Caki2 (cell line): Measurements from ENCODE around the gene E2F6. TPM values are rescaled to one million over a fixed set of nuclear protein-coding genes. Genes with fewer than 3 reads are reported as not detected.

Experiments
- DNase-seq: peaks from one replicate; pipeline ENCODE4 v3.0.0-alpha.2; 2015; ENCODE audit warnings: low read depth
- in situ Hi-C: cut with HindIII; loops from 2 replicates; pipeline ENCODE4 v1.10.0; 2016; ENCODE audit warnings: low sequenced_read_pairs, low pct_unique_long_range_greater_than_20kb, mixed read lengths
- total RNA-seq: library from RNA; depleted of rRNA; stranded (reverse); fragments of >200 nt; shearing (Covaris generic); gene quantifications from 2 replicates; pipeline ENCODE4 v1.2.3, GENCODE V29; 2014; ENCODE audit warnings: low replicate concordance

The E2F6 gene
- total RNA-seq, 1 experiment from 2014 or later = 40.2 TPM

DNA sequence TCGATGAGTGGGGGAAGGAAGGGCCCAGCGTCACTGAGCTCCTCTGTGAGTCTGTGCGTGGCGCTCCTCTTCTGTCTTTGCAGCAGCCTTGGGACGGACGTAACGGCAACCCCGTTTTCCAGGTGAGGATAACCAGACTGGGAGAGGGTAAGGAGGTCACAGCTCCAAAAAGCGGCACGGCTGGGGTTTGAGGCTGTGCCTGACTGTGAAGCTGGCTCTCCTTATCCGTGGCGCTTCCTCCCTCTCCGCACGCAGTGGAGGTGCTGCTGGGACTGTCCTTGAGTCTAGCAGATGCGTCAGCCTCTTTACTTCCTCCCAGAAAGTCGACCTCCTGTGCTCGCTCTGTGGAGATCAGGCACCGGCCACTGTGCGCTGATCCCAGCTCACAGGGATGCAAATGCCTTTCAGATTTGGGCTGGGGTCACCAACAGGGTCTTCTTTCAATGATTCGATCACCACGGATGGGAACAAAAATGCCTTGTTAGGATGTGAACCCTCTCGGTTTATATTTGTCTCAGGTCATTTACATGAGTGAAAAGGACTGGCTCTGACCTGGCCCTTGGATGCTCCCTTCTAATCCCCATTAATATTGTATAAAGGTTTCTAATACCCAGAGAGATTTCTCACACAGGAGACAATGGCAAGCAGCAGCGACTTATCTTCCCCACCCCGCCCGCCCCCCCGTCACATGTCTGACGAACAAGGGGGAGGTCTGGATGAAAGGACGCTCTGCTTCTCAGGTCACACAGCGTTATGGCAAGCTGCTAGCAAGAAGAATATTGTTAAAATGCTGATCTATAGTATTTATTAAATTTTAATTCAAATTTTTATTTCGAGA, 30.1 kb upstream of the E2F6 start:
- in situ Hi-C loops = no loop called here

DNA sequence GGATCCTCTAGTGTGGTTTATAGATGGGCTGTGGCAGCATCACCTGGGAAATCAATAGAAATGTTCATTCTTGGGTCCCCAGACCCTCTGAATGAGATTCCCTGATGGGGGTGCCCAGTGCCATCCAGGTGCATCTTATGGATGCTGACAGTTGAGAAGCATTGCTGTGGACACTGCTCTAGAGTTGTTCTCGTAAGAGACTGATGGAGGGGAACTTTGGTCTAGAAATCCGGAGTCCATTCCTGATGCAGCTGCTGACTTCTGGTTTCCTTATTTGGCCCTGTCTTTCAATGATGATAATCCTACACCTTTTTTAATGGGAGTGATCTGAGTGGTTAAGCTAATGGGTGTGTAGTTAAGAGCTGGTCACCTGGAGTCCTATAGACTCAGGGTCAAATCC, 28.3 kb upstream of the E2F6 start:
- no peak for DNase-seq
- in situ Hi-C loops = no loop called here

More for the DNA sequence above, 30.1 kb upstream of the E2F6 start:
- DNase-seq = no peak

DNA sequence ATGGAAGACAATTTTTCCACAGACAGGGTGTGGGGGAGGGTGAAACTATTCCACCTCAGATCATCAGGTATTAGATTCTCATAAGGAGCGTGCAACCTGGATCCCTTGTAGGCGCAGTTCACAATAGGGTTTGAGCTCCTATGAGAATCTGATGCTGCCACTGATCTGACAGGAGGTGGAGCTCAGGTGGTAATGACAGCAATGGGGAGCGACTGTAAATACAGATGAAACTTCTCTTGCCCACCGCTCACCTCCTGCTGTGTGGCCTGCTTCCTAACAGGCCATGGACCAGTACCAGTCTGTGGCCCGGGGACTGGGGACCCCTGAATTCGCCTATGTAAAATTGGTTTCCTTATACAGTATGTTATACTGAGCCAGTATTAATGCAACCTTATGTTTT, 27.3 kb upstream of the E2F6 start:
- in situ Hi-C loops = no loop called here

DNA sequence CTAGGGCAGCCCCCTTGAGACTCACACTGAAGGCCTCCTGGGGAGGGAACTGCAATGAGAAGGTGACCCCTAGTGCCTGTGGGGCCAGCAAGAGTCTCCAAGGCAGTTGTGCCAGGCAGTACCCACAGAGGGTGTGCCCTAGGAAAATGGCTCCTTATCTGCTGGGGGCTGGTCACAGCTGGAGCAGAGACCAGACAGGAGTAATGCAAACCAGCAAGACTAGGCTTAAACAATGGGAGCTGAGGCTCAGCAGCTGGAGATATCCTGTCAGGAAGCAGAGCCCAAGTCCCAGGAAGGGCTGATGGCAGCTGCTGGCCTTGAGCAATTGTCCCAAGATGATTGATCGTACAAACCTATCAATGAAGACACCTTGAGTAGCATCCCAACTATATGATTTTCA, 26.8 kb upstream of the E2F6 start:
- in situ Hi-C loops = no loop called here
- DNase-seq = no peak

More for the DNA sequence above, 27.3 kb upstream of the E2F6 start:
- no peak for DNase-seq

DNA sequence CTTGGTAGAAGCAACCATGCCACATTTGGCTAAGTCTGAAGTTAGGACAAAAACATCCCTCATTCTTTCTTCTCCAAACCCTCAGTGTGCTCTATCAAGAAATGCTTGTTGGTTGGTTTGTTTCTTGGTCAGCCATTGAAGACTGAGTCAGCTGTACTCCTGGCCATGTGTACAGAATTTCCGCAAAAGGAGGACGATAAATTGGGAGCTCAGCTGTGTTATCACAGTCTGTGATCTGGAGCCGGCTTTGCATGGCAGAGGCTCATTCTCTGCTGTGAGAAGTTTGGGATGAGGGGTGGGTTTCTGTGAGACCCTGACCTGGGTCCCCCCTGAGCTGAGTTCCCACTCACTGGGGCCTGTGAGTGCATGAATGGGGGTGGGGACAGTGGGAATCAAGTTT, 26.3 kb upstream of the E2F6 start:
- no peak for DNase-seq
- in situ Hi-C loops = no loop called here

DNA sequence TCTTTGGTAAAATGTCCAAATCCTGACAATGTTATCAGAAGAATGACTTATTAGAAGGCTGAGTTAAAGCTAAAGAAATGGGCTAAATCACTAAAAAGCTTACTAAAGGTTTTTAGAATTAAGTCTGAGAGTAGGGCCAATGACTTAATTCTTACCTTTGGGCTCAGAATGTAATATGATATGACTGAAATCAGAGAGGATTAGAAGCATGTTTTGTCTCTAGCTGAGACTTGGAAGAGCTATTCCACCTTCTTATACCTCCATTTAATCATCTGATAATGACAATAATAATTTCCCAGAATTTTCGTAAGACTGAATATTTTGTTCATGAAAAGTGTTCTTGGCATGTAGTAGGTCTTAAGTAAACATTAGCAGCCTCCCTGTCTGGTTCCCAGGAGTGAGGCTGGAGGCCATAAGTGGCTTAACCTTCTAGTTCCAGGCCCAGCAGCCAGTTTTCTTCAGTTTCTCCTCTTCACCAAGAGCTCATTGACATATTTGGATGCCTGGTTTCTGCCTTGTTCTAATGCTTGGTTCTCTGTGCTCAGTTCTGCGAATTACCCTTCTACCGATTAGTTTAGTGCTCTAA, 25.5 kb upstream of the E2F6 start:
- DNase-seq = no peak
- in situ Hi-C loops = no loop called here

DNA sequence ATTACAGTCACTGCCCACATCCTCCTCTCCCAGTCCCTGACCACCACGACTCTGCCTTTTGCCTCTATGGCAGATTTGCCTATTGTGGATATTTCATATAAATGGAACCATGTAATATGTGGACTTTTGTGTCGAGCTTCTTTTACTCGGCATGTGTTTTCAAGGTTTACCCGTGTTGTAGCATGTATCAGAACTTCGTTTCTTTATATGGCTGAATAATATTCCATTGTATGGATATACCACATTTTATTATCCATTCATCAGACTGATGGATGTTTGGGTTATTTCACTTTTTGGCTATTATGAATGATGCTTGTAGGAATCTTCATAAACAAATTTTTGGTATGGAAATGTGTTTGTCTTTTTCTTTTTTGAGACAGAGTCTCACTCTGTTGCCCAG, 24.2 kb upstream of the E2F6 start:
- DNase-seq = no peak
- in situ Hi-C loops = no loop called here

DNA sequence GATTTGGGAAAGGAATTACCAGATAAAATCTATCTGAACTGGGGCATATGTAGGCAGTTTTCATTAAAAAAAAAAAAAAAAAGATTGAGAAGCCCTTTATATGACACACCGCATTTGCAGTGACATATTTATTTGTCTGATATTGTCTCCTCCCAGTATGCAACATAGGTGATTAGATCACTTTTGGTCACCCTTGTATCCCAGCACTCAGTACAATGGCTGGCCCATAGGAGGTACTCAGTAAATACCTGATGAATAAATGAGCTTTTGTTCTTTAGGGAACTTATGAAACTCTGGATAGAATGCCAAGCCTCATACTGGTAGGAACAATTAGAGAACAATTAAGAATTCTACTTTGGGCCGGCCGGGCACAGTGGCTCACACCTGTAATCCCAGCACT, 22.8 kb upstream of the E2F6 start:
- in situ Hi-C loops = no loop called here
- DNase-seq = no peak

DNA sequence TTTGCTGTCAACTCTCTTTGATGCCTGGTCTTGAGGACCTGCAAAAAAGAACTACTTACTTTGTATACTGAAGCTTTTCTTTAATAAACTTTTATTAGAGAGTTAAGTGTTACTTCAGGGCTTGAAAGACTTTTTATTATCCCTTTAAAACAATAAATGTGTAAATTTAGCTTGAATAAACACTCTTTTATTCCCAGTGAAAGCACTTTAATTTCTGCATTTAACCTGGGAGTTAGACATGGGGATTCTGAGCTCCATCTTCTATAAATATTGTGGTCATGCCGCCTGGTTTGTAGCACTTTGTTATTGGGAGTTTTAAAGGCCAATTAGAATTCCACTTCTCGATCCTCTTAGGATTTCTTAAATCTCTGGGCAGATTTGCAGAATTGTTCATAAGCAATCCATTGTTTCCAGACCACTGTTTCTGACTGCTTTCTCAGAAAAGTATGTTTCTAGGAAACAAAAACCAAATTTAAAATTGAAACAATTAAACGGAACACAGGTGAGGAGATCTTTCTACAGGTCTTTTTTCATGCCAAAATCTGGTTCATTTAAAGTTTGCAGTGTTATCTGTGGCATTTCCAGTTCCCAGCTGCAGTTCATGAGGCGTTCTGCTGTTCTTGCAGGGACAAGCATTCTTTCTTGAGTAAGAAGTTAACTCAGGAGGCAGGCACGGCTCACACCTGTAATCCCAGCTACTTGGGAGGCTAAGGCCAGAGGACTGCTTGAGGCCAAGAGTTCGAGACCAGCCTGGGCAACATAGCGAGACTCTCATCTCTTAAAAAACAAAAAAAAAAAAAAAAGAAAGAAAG, 18.1 kb upstream of the E2F6 start:
- DNase-seq = no peak
- in situ Hi-C loops = no loop called here

DNA sequence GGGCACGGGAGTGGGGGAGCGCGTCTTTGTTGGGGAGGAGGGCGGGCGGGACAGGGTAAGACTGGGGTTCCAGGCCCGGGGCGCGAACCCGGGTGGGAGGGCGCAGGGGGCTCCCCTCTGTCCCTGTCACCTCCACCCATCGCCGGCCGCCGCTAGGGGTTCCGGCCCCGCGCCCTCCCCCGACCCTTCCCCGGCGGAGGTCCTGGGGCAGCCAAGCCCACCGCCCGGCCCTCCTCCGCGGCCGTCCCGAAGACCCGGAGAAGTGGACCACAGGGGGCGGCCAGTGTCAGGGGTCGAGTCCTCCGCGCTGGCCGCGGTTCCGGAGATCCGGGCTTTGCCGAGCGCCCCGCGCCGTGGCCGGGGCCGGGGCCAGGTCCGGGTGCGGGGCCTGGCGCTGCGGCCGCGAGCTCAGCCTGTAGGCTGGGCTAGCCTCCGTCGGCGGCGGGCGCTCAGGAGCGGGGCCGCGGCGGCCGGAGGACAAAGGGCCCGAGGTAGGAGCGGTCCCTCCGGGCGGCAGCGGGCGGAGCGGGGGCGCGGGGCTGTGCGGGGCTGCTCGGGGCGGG, 16.6 kb upstream of the E2F6 start:
- no peak for DNase-seq
- in situ Hi-C loops = no loop called here

DNA sequence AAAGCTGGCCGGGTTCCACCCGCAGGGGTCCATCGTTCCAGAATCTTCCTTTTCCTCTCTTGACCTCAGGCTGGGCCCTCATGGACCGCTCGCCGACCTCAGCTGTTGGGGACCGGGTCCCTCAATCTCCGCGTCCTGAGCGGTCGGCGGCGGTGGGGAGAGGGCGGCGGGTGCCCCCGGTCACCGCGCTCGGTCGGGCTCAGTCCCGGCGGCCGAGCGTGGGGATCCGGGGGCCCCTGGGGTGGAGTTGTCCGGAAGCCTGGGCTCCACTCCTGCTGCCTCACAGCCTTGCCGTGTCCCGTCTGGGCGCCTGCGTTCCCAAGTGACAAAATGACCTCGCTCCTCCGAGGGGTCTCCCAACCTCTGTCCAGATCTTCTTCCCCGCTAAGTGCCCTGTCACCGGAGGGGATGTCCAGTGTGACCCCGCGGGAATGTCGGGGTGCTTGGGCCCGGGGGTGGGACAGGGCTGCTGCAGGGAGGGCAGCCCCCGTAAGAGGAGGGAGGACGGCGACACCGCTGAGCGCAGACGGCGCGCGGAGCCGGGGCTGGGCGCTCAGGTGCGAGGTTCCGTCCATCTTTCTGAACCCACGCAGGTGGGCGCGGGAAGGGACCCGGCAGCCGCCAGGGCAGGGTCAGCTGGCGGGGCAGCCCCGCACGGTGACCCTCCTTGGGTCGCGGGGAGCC, 16.0 kb upstream of the E2F6 start:
- DNase-seq = no peak
- in situ Hi-C loops = no loop called here

DNA sequence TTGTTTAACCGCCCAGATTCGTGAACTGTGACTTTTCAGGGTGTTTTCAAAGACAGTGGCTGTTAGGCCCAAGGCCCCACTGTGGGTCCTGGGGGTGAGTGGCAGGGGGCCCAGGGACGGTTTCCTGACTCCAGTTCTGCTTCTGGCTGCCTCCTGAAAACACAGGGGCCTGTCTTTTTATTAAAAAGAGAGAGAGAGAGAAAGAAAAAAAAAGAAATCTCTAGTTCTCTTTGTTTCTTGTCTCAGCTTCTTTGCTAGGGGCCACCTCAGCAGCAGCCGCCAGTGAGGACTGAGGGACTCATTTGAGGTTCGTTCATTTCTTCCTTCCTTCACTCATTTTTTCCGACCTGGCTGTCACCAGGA, 15.4 kb upstream of the E2F6 start:
- DNase-seq = no peak
- in situ Hi-C loops = no loop called here

DNA sequence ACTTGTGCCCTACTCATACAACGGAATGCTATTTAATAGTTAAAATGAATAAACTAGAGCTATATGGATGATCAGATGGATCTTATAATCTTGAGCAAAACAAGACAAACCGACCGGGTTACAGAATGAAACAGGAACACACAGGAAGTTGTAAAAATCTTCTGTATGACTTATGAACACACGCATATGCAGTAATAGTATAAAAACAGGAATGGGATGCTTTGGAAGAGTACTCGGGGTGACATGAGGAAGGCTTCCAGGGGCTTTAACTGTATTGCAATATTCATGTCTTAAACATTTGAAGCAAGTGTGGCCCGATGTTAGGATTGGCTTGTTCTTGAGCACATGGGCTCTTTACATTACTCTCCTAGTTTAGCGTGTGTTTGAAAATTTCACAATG, 14.9 kb upstream of the E2F6 start:
- no peak for DNase-seq
- in situ Hi-C loops = no loop called here

DNA sequence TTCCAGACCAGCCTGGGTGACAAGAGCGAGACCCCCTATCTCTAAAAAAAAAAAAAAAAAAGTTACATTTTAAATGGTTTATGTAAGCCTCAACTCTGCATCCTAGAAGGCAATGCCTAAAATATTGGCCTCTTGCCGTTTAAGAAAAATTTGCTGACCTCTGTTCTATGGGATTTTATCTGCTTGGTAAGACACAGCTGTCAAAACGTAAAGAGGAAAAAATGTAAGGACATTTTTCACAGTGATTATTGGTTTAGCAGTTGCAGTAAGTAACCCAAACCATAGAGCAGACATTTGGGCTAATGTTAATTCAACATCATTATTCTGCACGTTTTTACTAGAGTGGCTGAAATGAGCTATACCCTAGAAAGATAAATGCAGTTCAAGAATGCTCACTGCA, 14.4 kb upstream of the E2F6 start:
- in situ Hi-C loops = no loop called here
- DNase-seq = no peak

DNA sequence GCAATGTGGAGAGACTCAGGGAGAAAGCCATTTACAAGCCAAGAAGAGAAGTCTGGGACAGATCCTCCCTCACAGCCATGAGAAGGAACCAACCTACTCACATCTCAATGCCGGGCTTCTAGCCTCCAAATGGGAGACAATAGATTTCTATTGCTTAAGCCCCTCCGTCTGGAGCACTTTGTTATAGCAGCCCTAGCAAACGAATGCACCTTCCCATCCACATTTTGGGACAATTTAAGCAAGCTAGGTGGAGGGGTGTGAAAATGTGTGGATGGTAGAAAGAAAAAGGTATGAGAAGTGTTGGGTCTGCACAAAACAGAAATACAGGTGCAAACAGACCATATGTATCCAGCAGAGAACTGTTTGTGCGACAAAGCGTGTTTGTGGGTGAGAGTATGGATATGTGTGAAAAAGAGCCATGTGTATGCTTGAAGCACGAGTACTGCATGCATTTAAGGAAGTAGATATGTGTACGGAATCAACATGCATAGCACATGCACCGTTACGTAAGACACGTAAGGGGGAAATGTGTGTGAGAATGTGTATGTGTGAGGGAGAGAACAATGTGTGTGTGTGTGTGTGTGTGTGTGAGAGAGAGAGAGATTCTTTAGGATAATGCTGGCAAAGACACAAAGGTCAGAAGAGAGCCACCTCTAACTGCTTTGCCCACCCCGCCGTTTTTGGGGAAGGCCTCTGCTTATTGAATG, 13.1 kb upstream of the E2F6 start:
- in situ Hi-C loops = no loop called here
- DNase-seq = no peak

DNA sequence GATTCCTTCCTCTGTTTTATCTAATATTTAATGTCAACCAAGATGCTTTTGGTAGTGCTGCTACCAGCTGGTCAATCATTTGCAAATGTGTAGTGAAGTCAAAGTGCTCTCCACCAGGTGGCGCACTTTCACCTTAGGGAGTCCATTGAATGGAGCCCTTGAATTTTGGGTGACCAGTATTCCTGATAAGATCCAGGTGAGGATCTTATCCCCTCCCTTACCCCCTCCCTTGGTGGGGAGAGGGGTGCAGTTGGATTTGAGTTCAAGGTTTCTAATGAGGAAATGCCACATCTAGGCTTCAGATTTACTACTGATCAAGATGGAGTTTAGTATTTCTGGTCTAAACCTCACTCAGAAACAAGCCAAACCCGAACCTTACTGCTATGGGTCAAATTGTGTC, 12.0 kb upstream of the E2F6 start:
- in situ Hi-C loops = no loop called here
- DNase-seq = peak; percentile 60

DNA sequence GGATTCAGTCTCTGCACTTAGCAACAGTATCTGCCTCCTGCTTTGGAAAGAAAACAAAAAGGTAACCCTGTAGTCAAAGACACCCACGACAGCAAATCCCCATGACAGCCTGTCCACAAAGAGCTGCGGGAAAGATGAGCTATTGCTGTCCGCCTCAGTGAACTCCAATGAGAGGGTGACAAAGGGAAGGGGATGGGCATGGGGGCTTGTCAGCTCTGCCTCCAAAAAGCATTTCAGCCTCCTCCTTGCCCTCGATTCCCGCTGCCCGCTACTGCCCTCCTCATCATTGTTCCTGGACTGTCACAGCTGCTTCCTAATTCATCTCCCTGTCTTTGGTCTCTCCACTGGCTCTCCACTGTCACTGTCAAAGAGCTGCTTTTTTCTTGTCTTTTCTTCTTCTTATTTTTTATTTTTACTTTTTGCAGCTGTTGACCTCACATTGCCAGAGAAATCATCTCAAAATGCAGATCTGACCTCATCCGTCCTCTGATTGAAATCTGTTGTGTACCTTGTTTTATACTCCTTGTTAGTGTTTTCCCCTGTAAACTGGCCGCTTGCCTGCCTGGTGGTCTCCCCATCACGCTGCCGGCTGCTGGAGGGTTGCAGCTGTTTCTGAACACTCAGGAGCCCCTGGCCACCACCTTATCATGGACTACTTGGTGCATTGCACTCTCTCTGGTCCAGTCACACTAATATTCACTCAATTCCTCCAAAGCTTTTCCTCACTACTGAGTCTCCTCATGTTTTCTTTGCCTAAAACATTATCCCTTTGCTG, 7.9 kb upstream of the E2F6 start:
- in situ Hi-C loops = no loop called here
- no peak for DNase-seq
